HG03064 (cell line): ENCODE results near the gene KCNK15.
"Not testable (repeated sequence)": the region's sequence is repeated elsewhere in the genome, so short reads cannot be mapped to it uniquely, and the experiment has no call there.

Experiments used
- ATAC-seq: cut with Tn5 transposase; IDR thresholded peaks from one replicate; pipeline ENCODE4 v1.9.1; 2021; ENCODE audit warnings: low read depth; ENCODE audit not compliant: unreplicated experiment

The KCNK15 gene

GRCh38 chr20:44745598-44746366, at the start of gene KCNK15:
TSS of gene KCNK15 (plus strand) at chr20:44745865. CDS start at chr20:44745911, 46 bp downstream.
- no peak for ATAC-seq

GRCh38 chr20:44696315-44696714, 49.4 kb upstream of the KCNK15 start:
- no peak for ATAC-seq

- not testable (repeated sequence) for ATAC-seq
Observed at GRCh38 chr20:44697041-44697440, 48.6 kb upstream of the KCNK15 start.

GRCh38 chr20:44698351-44698750, 47.3 kb upstream of the KCNK15 start:
- ATAC-seq, result no peak

GRCh38 chr20:44700306-44700705, 45.4 kb upstream of the KCNK15 start:
- no peak for ATAC-seq

GRCh38 chr20:44701118-44701857, 44.4 kb upstream of the KCNK15 start:
- ATAC-seq, result no peak

GRCh38 chr20:44701858-44702256, 43.8 kb upstream of the KCNK15 start:
- ATAC-seq, result no peak

GRCh38 chr20:44702776-44703175, 42.9 kb upstream of the KCNK15 start:
- ATAC-seq, result peak; percentile 53

GRCh38 chr20:44703183-44703925, 42.3 kb upstream of the KCNK15 start:
- ATAC-seq, result no peak

GRCh38 chr20:44703956-44704488, 41.6 kb upstream of the KCNK15 start:
- ATAC-seq, result no peak

GRCh38 chr20:44704551-44704971, 41.1 kb upstream of the KCNK15 start:
- no peak for ATAC-seq

GRCh38 chr20:44705364-44706094, 40.1 kb upstream of the KCNK15 start:
- ATAC-seq, result no peak

- ATAC-seq, result no peak
Observed at GRCh38 chr20:44706301-44707017, 39.2 kb upstream of the KCNK15 start.

GRCh38 chr20:44707018-44707579, 38.6 kb upstream of the KCNK15 start:
- no peak for ATAC-seq

- no peak for ATAC-seq
Observed at GRCh38 chr20:44709380-44709779, 36.3 kb upstream of the KCNK15 start.

- ATAC-seq, result no peak
Observed at GRCh38 chr20:44709797-44710196, 35.9 kb upstream of the KCNK15 start.

GRCh38 chr20:44711237-44711636, 34.4 kb upstream of the KCNK15 start:
- no peak for ATAC-seq

- ATAC-seq, result no peak
Observed at GRCh38 chr20:44714102-44714700, 31.5 kb upstream of the KCNK15 start.
